ENCODE results near the gene C14orf132. TPM values are rescaled to one million over a fixed set of nuclear protein-coding genes. Genes with fewer than 3 reads are reported as not detected.

The C14orf132 gene
- total RNA-seq, 4 donors from 2014 or later, result 2.7 to 3.7 (median 3.0) TPM

DNA sequence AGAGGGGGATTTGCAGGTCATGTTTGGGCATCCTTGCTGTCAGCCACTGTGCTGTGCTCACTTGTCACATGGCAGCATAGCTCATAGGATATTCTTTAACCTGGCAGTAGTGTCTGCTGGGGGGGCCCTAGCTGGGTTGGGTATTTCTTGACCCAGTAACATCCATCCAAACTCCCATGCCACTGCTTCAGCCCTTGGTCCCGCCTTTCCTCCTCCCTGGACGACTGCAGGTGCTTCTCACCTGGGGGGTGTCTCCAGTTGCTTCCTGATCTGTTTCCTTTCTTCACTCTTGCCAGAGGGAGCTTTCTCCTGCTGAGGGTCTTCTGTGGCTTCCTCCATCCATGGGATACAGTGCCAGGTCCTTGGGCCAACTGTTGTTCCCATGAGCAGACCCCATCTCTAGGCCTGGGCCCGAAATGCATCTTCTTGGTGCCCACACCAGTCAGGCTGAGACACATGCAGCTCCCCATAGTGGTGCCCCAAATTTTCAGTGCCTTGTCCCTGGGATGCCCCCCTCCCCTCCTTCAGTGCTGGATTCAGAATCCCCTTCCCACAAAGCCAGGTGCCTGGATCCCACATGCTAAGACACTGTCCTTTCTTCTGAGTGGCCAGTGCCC lies 20.5 kb downstream of the C14orf132 start:
- no peak overlapping the region for H3K4me3 ChIP-seq (replicated peaks in 1 of 3)
- H3K36me3 ChIP-seq, result no peaks in the 10 kb centered on the region
- no peaks in the 10 kb centered on the region for H3K9me3 ChIP-seq
- intact Hi-C loops (cut with DNase I), result no loop called here
- H3K27ac ChIP-seq, result no peak overlapping the region
- 84 to 98% methylated on average over 3 of the region's 3 CpGs for WGBS, 2 donors
- no peaks in the 10 kb centered on the region for H3K27me3 ChIP-seq
- no peak for DNase-seq
- TF ChIP-seq, protein P1, sequence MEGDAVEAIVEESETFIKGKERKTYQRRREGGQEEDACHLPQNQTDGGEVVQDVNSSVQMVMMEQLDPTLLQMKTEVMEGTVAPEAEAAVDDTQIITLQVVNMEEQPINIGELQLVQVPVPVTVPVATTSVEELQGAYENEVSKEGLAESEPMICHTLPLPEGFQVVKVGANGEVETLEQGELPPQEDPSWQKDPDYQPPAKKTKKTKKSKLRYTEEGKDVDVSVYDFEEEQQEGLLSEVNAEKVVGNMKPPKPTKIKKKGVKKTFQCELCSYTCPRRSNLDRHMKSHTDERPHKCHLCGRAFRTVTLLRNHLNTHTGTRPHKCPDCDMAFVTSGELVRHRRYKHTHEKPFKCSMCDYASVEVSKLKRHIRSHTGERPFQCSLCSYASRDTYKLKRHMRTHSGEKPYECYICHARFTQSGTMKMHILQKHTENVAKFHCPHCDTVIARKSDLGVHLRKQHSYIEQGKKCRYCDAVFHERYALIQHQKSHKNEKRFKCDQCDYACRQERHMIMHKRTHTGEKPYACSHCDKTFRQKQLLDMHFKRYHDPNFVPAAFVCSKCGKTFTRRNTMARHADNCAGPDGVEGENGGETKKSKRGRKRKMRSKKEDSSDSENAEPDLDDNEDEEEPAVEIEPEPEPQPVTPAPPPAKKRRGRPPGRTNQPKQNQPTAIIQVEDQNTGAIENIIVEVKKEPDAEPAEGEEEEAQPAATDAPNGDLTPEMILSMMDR (IDR thresholded peaks at IDR 0.05), result no peak
- no peak for TF ChIP-seq POLR2A (IDR thresholded peaks at IDR 0.05)
- peaks cover 0 to 5% of the 10 kb centered on the region in 2 donors for H3K4me1 ChIP-seq

- WGBS, 2 donors, result 56 to 66% methylated on average over 7 of the region's 7 CpGs
- no peaks in the 10 kb centered on the region for H3K9me3 ChIP-seq
- TF ChIP-seq, protein P1 (IDR thresholded peaks at IDR 0.05), result no peak
- TF ChIP-seq POLR2A (IDR thresholded peaks at IDR 0.05), result no peak
- no peaks in the 10 kb centered on the region for H3K27me3 ChIP-seq
- H3K36me3 ChIP-seq, result no peaks in the 10 kb centered on the region
- intact Hi-C loops (cut with DNase I), result no loop called here
- H3K4me3 ChIP-seq (replicated peaks in 1 of 3), result no peak overlapping the region
- no peak overlapping the region for H3K27ac ChIP-seq
- H3K4me1 ChIP-seq, result peaks cover 0 to 5% of the 10 kb centered on the region in 2 donors
- DNase-seq, result no peak
Observed at GRCh38 chr14:96060186-96060933, 21.2 kb downstream of the C14orf132 start.

- no peaks in the 10 kb centered on the region for H3K27me3 ChIP-seq
- DNase-seq, result no peak
- intact Hi-C loops (cut with DNase I), result no loop called here
- no peak overlapping the region for H3K27ac ChIP-seq
- H3K9me3 ChIP-seq, result no peaks in the 10 kb centered on the region
- H3K4me1 ChIP-seq, result peaks cover 0 to 5% of the 10 kb centered on the region in 2 donors
- no peak overlapping the region for H3K4me3 ChIP-seq (replicated peaks in 1 of 3)
- no peaks in the 10 kb centered on the region for H3K36me3 ChIP-seq
- TF ChIP-seq, protein P1 (IDR thresholded peaks at IDR 0.05), result no peak
- TF ChIP-seq POLR2A (IDR thresholded peaks at IDR 0.05), result no peak
- WGBS, 2 donors, result 86 to 87% methylated on average over 4 of the region's 4 CpGs
Observed at GRCh38 chr14:96062010-96062409, 22.8 kb downstream of the C14orf132 start.

DNA sequence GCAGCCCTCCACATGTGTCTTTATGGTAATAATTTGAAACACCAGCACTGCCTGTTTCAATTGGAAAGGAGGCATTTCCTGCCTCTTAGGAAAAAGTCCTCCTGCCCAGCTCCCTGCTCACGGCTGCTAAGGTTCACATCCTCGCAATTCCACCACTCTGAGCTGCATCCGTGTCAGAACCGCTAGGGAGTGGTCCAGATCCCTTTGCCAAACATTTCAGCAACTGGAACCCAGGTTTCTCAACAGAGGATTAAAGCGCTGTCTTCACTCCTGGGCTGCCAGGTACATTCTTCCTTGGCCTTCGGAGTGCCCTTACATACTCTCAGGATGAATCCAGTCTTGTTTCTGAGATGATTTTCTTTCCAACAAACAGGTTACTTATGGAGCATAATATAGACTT lies 23.3 kb downstream of the C14orf132 start:
- 88 to 93% methylated on average over 6 of the region's 6 CpGs for WGBS, 2 donors
- Histone ChIP-seq H3K4me1 (peaks cover 0 to 5% of the 10 kb centered on the region in 2 donors), H3K27me3 (no peaks in the 10 kb centered on the region), H3K4me3 (replicated peaks in 1 of 3) (no peak overlapping the region), H3K36me3 (no peaks in the 10 kb centered on the region), H3K27ac (no peak overlapping the region), H3K9me3 (no peaks in the 10 kb centered on the region)
- TF ChIP-seq, protein P1 (IDR thresholded peaks at IDR 0.05), result no peak
- no peak for TF ChIP-seq POLR2A (IDR thresholded peaks at IDR 0.05)
- DNase-seq, result no peak
- intact Hi-C loops (cut with DNase I), result no loop called here

DNA sequence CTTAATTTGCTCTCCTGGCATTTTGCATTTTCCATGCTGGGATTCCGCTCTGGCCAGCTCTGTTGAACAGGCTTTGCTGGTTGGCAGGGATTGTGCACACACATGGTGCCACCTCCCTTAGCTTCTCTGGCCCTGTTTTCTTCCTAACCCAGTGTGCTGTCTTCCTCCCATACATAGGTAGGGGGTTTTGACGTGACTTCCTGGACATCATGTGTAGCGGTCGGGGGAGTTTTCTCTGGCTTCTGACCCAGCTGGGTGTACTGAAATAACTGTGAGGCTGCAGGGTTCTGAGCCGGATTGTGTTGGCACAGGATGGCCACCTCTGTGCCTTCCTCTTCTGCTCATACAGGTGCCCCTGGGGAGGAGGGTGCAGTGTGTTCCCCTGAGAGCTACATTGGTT lies 25.7 kb downstream of the C14orf132 start:
- TF ChIP-seq, protein P1 (IDR thresholded peaks at IDR 0.05), result no peak
- no peak for TF ChIP-seq POLR2A (IDR thresholded peaks at IDR 0.05)
- H3K36me3 ChIP-seq, result no peaks in the 10 kb centered on the region
- H3K27ac ChIP-seq, result no peak overlapping the region
- no peak overlapping the region for H3K4me3 ChIP-seq (replicated peaks in 1 of 3)
- WGBS, 2 donors, result 62 to 64% methylated on average over 5 of the region's 5 CpGs
- H3K9me3 ChIP-seq, result no peaks in the 10 kb centered on the region
- H3K27me3 ChIP-seq, result no peaks in the 10 kb centered on the region
- intact Hi-C loops (cut with DNase I), result no loop called here
- peaks cover 0 to 5% of the 10 kb centered on the region in 2 donors for H3K4me1 ChIP-seq
- no peak for DNase-seq
